Panc1 (cell line): ENCODE results near the gene TMEM247. TPM values are rescaled to one million over a fixed set of nuclear protein-coding genes. Genes with fewer than 3 reads are reported as not detected.

Source experiments
- ATAC-seq: fragments of 200-7000 bp; cut with Tn5 transposase; 2 replicates; pipeline ENCODE4 v1.9.1; 2020; ENCODE audit warnings: mild to moderate bottlenecking, moderate library complexity
- BruUV-seq: library from RNA; stranded (reverse); fragments of 400-500 nt; replicated peaks from 2 replicates; lab custom pipeline; 2021; lab: Mats Ljungman, UMichigan
- CTCF ChIA-PET: fragments of 300-600 bp; sonication (Branson Sonifier 250); formaldehyde crosslinking; loops from one replicate; lab custom pipeline; 2022; ENCODE audit warnings: antibody characterized with exemption; lab: Charles Lee
- POLR2A ChIA-PET: fragments of 300-600 bp; sonication (Branson Sonifier 250); formaldehyde crosslinking; loops from one replicate; lab custom pipeline; 2022; ENCODE audit warnings: antibody characterized with exemption; lab: Charles Lee
- DNase-seq: peaks from one replicate; pipeline ENCODE4 v3.0.0-alpha.2; 2010; ENCODE audit warnings: low read depth, low spot score
- H3K27ac ChIP-seq: 2 replicates; pipeline ENCODE4 v1.5.1; 2011; ENCODE audit warnings: mild to moderate bottlenecking, low read length, inconsistent platforms
- H3K27me3 ChIP-seq: fragments of 200-500 bp; sonication (Bioruptor generic); 2 replicates; pipeline ENCODE4 v1.6.0; 2014; ENCODE audit warnings: low read length, inconsistent platforms; ENCODE audit not compliant: control insufficient read depth, insufficient read depth
- H3K36me3 ChIP-seq: fragments of 200-500 bp; sonication (Bioruptor generic); 2 replicates; pipeline ENCODE4 v1.5.1; 2014; ENCODE audit warnings: inconsistent platforms, mild to moderate bottlenecking, low read length, moderate library complexity; ENCODE audit not compliant: control insufficient read depth, insufficient read depth
- H3K4me1 ChIP-seq: 2 replicates; pipeline ENCODE4 v1.5.1; 2011; ENCODE audit warnings: inconsistent platforms, mild to moderate bottlenecking, low read length, moderate library complexity; ENCODE audit not compliant: control insufficient read depth, insufficient read depth
- H3K4me3 ChIP-seq, 2 experiments: 2 replicates each; pipeline ENCODE4 v1.5.1; 2011 to 2012; ENCODE audit warnings: low read depth in 2 of 2, low read length in 2 of 2, mild to moderate bottlenecking in 2 of 2, inconsistent platforms in 1 of 2, moderate library complexity in 1 of 2
- H3K9me3 ChIP-seq: fragments of 200-500 bp; sonication (Bioruptor generic); 2 replicates; pipeline ENCODE4 v1.5.1; 2014; ENCODE audit warnings: low read depth, mild to moderate bottlenecking, inconsistent platforms, low read length, moderate library complexity; ENCODE audit not compliant: control insufficient read depth, insufficient read depth
- POLR2AphosphoS5 ChIP-seq: IDR thresholded peaks from 2 replicates; pipeline ENCODE4 v1.6.1; 2012; ENCODE audit warnings: mild to moderate bottlenecking, low read depth, low read length, moderate library complexity
- REST ChIP-seq, 2 experiments: IDR thresholded peaks; 2 replicates each; pipeline ENCODE4 v1.6.1; 2011 to 2012; ENCODE audit warnings: low read depth in 2 of 2, control low read depth in 1 of 2, low read length in 1 of 2, mild to moderate bottlenecking in 1 of 2, moderate library complexity in 1 of 2; ENCODE audit not compliant: insufficient read depth in 1 of 2
- SIN3A ChIP-seq: IDR thresholded peaks from 2 replicates; pipeline ENCODE4 v1.6.1; 2012; ENCODE audit warnings: low read depth, mild to moderate bottlenecking, low read length, moderate library complexity, borderline replicate concordance; ENCODE audit not compliant: insufficient read depth
- TCF7L2 ChIP-seq: IDR thresholded peaks from 2 replicates; pipeline ENCODE4 v1.6.1; 2011; ENCODE audit warnings: mild to moderate bottlenecking, low read depth, low read length, inconsistent platforms
- in situ Hi-C: cut with HindIII; loops from 2 replicates; pipeline ENCODE4 v1.10.0; 2016; ENCODE audit warnings: low sequenced_read_pairs, low pct_unique_long_range_greater_than_20kb
- intact Hi-C: fragments of 100-400 bp; cut with micrococcal nuclease; formaldehyde crosslinking; loops from one replicate; pipeline ENCODE4 v1.10.0; 2022; ENCODE audit not compliant: unreplicated experiment
- total RNA-seq: library from RNA; stranded (reverse); gene quantifications from one replicate; pipeline ENCODE4 v1.2.1, GENCODE V29; 2021; ENCODE audit not compliant: unreplicated experiment
- TF ChIP-seq, protein P1 (sequence below): fragments of 450-650 bp; IDR thresholded peaks from 2 replicates; pipeline ENCODE4 v1.5.1; 2017; ENCODE audit warnings: mild to moderate bottlenecking

Gene TMEM247
- total RNA-seq, 1 experiment from 2014 or later: not detected

- ChIA-PET CTCF (no interaction called here), POLR2A (no interaction called here)
- DNase-seq (no peak), ATAC-seq (no peak)
- Histone ChIP-seq H3K4me1 (peaks cover 4% of the 10 kb centered on the region; the same call in 1 of the 2 replicates), H3K4me3 (no peak overlapping the region), H3K27ac (no peak overlapping the region), H3K27me3 (no peaks in the 10 kb centered on the region), H3K36me3 (no peaks in the 10 kb centered on the region), H3K9me3 (no peaks in the 10 kb centered on the region)
- BruUV-seq: no TSS peak
- in situ Hi-C loops: no loop called here
- intact Hi-C loops: no loop called here
- TF ChIP-seq SIN3A (no peak), REST (IDR thresholded peaks at IDR 0.05; ENCODE audit: insufficient read depth in 1 of 2, low read depth in 2 of 2, low read length in 1 of 2) (no peak)
These were observed 16.4 kb upstream of the TMEM247 start for GRCh38 chr2:46462936-46463335.

DNA sequence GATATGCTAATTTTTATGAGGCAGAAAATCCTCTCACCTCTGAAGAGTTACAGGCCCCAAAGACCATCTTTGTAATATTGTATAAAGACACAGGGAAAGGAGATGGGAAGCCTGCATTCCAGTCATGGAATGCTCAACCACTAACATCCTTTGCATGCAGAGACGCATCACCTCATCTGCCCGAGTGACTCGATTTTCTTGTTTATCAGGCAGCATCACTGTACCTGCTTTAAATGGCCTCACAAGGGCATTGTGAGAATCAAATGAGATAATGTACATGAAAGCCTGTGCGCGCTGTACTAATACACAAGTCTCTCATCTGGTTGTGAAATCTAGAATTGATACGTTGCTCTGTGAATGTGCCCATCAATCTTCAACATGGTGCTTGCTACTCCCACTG is 10.2 kb upstream of the TMEM247 start:
- DNase-seq (no peak), ATAC-seq (no peak)
- CTCF ChIA-PET: interaction anchor here (0.6 to 0.7 kb wide), 2 partner anchors 103 to 408 kb away, joined by 3 to 5 read pairs; no protein-coding TSS in a partner anchor
- in situ Hi-C loops (no loop called here), intact Hi-C loops (no loop called here)
- no peaks in the 10 kb centered on the region for H3K4me1 ChIP-seq
- H3K27ac ChIP-seq: no peak overlapping the region
- TF ChIP-seq REST (IDR thresholded peaks at IDR 0.05; ENCODE audit: insufficient read depth in 1 of 2, low read depth in 2 of 2, low read length in 1 of 2) (no peak), POLR2AphosphoS5 (no peak)
- H3K9me3 ChIP-seq: no peaks in the 10 kb centered on the region
- no peaks in the 10 kb centered on the region for H3K27me3 ChIP-seq
- no TSS peak for BruUV-seq
- POLR2A ChIA-PET: no interaction called here
- H3K4me3 ChIP-seq: no peak overlapping the region
- no peaks in the 10 kb centered on the region for H3K36me3 ChIP-seq

DNA sequence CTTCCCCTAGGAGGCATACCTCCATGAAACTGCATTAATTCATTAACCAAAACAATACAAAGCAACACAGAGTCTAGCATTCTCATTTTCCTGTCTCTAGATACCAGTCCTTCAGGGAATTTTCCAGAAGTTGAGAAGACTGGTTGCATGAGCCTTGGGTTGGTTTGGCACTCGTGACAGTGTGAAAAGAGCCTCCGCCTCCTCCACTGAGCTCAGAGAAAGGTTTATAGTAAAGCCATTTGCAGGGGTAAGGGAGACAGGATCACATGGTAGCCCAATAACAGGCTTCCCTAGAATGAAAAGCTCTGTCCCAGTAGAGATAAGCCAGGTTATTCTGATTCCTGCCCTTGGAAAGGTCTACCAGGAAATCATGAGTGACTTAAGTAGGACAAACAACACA is 9.7 kb upstream of the TMEM247 start:
- in situ Hi-C loops (no loop called here), intact Hi-C loops (no loop called here)
- ATAC-seq (no peak), DNase-seq (no peak)
- H3K4me3 ChIP-seq: no peak overlapping the region
- BruUV-seq: no TSS peak
- H3K9me3 ChIP-seq: no peaks in the 10 kb centered on the region
- H3K27ac ChIP-seq: no peak overlapping the region
- no peaks in the 10 kb centered on the region for H3K4me1 ChIP-seq
- no peaks in the 10 kb centered on the region for H3K27me3 ChIP-seq
- CTCF ChIA-PET: no interaction called here
- TF ChIP-seq, protein P1, sequence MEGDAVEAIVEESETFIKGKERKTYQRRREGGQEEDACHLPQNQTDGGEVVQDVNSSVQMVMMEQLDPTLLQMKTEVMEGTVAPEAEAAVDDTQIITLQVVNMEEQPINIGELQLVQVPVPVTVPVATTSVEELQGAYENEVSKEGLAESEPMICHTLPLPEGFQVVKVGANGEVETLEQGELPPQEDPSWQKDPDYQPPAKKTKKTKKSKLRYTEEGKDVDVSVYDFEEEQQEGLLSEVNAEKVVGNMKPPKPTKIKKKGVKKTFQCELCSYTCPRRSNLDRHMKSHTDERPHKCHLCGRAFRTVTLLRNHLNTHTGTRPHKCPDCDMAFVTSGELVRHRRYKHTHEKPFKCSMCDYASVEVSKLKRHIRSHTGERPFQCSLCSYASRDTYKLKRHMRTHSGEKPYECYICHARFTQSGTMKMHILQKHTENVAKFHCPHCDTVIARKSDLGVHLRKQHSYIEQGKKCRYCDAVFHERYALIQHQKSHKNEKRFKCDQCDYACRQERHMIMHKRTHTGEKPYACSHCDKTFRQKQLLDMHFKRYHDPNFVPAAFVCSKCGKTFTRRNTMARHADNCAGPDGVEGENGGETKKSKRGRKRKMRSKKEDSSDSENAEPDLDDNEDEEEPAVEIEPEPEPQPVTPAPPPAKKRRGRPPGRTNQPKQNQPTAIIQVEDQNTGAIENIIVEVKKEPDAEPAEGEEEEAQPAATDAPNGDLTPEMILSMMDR: no peak
- TF ChIP-seq TCF7L2: no peak
- TF ChIP-seq SIN3A: no peak
- no peaks in the 10 kb centered on the region for H3K36me3 ChIP-seq
- POLR2A ChIA-PET: interaction anchor here (0.9 kb wide), 1 partner anchor 166 kb away, joined by 3 read pairs; no protein-coding TSS in a partner anchor
